Measurements from ENCODE around the gene KLK12. TPM values are rescaled to one million over a fixed set of nuclear protein-coding genes. Genes with fewer than 3 reads are reported as not detected.

KLK12 gene
- total and polyA plus RNA-seq, 2 donors (not counting 3 experiments of a cell fraction or from before 2014, with no cell fraction given), result not detected

GRCh38 chr19:51001515-51001914 lies 33.3 kb downstream of the KLK12 start, which contains the start of gene KLK8:
Gene KLK8, minus strand, starts transcription at chr19:51001604. Its CDS starts 437 bp downstream, at chr19:51001167.
- Histone ChIP-seq H2AFZ (ENCODE audit: low read depth, low read length) (no peak within 1 kb of the TSS), H3K79me2 (ENCODE audit: control insufficient read depth, insufficient read depth, low read length) (no peaks in the 10 kb centered on the region), H3K9me3 (replicated peaks; ENCODE audit: control insufficient read depth, insufficient read depth, low read length) (no peaks in the 10 kb centered on the region), H3K4me3 (replicated peaks in 1 of 3; ENCODE audit: insufficient read depth in 1 of 3, low read depth in 1 of 3, low read length in 3 of 3) (no peak within 1 kb of the TSS), H3K27ac (ENCODE audit: insufficient read depth, low read depth, low read length) (no peak within 1 kb of the TSS), H3K36me3 (ENCODE audit: control insufficient read depth in 2 of 2, extremely low read depth in 1 of 2, insufficient read depth in 2 of 2, low read length in 2 of 2) (no peaks in the 10 kb centered on the region), H3K4me1 (ENCODE audit: control insufficient read depth, extremely low read depth, insufficient read depth, low read length) (no peaks in the 10 kb centered on the region), H4K20me1 (replicated peaks; ENCODE audit: control insufficient read depth, extremely low read depth, insufficient read depth, low read length) (no peaks in the 10 kb centered on the region), H3K9ac (replicated peaks; ENCODE audit: extremely low read depth, insufficient read depth, low read length) (no peak within 1 kb of the TSS), H3K9me1 (replicated peaks; ENCODE audit: control insufficient read depth, extremely low read depth, insufficient read depth, low read length) (no peaks in the 10 kb centered on the region), H3K4me2 (ENCODE audit: insufficient read depth, low read length) (no peak within 1 kb of the TSS), H3K27me3 (ENCODE audit: control insufficient read depth in 2 of 2, insufficient read depth in 2 of 2, low read length in 2 of 2) (no peaks in the 10 kb centered on the region)
- no TSS peak for BruUV-seq (replicated peaks)
- TF ChIP-seq MYC (IDR thresholded peaks at IDR 0.05; ENCODE audit: low read depth, low read length) (no peak), POLR2AphosphoS5 (IDR thresholded peaks at IDR 0.05; ENCODE audit: insufficient read depth, low read depth, low read length) (no peak), EZH2 (IDR thresholded peaks at IDR 0.05; ENCODE audit: borderline replicate concordance, low read depth, low read length, severe bottlenecking) (no peak), POLR2A (IDR thresholded peaks at IDR 0.05; ENCODE audit: low read depth, low read length) (no peak), FOS (IDR thresholded peaks at IDR 0.05; ENCODE audit: borderline replicate concordance, insufficient read depth, low read length) (no peak), JUN (IDR thresholded peaks at IDR 0.05; ENCODE audit: borderline replicate concordance, insufficient read depth, insufficient read length, low read depth) (no peak), GATA2 (IDR thresholded peaks at IDR 0.05; ENCODE audit: insufficient read depth, insufficient read length, low read depth, low read length) (no peak)
- TF ChIP-seq, protein P1, sequence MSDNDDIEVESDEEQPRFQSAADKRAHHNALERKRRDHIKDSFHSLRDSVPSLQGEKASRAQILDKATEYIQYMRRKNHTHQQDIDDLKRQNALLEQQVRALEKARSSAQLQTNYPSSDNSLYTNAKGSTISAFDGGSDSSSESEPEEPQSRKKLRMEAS (IDR thresholded peaks at IDR 0.05; ENCODE audit: insufficient read depth, insufficient read length), result no peak
- TF ChIP-seq, protein P2, sequence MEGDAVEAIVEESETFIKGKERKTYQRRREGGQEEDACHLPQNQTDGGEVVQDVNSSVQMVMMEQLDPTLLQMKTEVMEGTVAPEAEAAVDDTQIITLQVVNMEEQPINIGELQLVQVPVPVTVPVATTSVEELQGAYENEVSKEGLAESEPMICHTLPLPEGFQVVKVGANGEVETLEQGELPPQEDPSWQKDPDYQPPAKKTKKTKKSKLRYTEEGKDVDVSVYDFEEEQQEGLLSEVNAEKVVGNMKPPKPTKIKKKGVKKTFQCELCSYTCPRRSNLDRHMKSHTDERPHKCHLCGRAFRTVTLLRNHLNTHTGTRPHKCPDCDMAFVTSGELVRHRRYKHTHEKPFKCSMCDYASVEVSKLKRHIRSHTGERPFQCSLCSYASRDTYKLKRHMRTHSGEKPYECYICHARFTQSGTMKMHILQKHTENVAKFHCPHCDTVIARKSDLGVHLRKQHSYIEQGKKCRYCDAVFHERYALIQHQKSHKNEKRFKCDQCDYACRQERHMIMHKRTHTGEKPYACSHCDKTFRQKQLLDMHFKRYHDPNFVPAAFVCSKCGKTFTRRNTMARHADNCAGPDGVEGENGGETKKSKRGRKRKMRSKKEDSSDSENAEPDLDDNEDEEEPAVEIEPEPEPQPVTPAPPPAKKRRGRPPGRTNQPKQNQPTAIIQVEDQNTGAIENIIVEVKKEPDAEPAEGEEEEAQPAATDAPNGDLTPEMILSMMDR (IDR thresholded peaks at IDR 0.05; ENCODE audit: extremely low read depth in 1 of 2, insufficient read depth in 1 of 2, low read depth in 1 of 2, low read length in 2 of 2), result no peak
- intact Hi-C loops (cut with micrococcal nuclease), result no loop called here
- CTCF ChIA-PET, result no interaction called here
- POLR2A ChIA-PET, result no interaction called here
- FAIRE-seq (no peak), DNase-seq (ENCODE audit: low read depth, low spot score) (no peak)
- dilution Hi-C loops (cut with MboI; ENCODE audit: extremely low pct_ligation_motif_present, low sequenced_read_pairs), result no loop called here

Data from endothelial cell of umbilical vein (primary cell).